ENCODE measurements around the gene CDH23. TPM values are rescaled to one million over a fixed set of nuclear protein-coding genes. Genes with fewer than 3 reads are reported as not detected.

CDH23 gene
- total and polyA plus RNA-seq, 2 of the 8 experiments (the other 6 are each of a cell fraction or from before 2014, with no cell fraction given), result 1.9 to 4.9 TPM

DNA sequence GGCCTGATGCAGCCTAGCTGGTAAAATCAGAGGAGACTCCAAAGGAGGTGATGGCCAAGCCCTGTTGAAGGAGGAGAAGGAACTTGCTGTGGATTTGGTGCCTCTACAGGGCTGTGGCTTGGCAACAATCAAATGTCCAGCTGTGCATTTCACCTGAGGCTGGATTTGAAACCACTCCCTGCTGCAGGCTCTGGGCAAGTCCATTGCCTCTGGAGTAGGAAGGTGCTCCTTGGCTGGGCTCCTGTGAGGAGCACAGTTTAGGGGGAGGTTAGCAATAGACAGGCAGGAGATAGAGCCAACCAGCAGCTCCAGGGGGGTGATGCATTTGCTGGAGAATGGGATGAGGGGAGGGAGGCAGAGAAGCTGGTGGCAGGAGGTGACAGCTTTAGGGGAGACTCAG, 26.5 kb downstream of the CDH23 start:
- Histone ChIP-seq H4K91ac (replicated peaks; ENCODE audit: insufficient read length, low read length) (no peak overlapping the region), H3K14ac (ENCODE audit: insufficient read length) (no peak overlapping the region), H3K4me3 (ENCODE audit: extremely low read depth in 1 of 4, insufficient read depth in 2 of 4, low read depth in 3 of 4, low read length in 4 of 4) (no peak overlapping the region), H3K4me2 (ENCODE audit: insufficient read depth in 1 of 2, low read depth in 2 of 2, low read length in 2 of 2) (no peak overlapping the region), H2AFZ (ENCODE audit: low read length) (no peak overlapping the region), H4K20me1 (replicated peaks in 1 of 2; ENCODE audit: control insufficient read depth in 1 of 2, insufficient read depth in 2 of 2, low read length in 2 of 2) (peaks cover 0 to 3% of the 10 kb centered on the region in 2 experiments), H3K4ac (replicated peaks; ENCODE audit: insufficient read length, low read depth, low read length) (no peak overlapping the region), H3K4me1 (replicated peaks in 1 of 4; ENCODE audit: control insufficient read depth in 3 of 4, insufficient read depth in 4 of 4, low read length in 3 of 4) (peaks cover 0 to 2% (median 2%) of the 10 kb centered on the region in 4 experiments; a peak in 3 of 7 replicates), H2BK5ac (ENCODE audit: low read depth, low read length) (no peak overlapping the region), H3K56ac (replicated peaks; ENCODE audit: insufficient read length, low read depth, low read length) (no peak overlapping the region), H2BK12ac (ENCODE audit: low read depth, low read length) (no peak overlapping the region), H3K79me2 (ENCODE audit: control insufficient read depth in 1 of 2, insufficient read depth in 2 of 2, low read length in 2 of 2) (no peaks in the 10 kb centered on the region), H4K5ac (ENCODE audit: insufficient read length, low read depth, low read length) (no peak overlapping the region), H3K9ac (replicated peaks in 1 of 4; ENCODE audit: extremely low read depth in 1 of 4, low read depth in 3 of 4, low read length in 3 of 4) (no peak overlapping the region), H3K36me3 (ENCODE audit: control insufficient read depth in 2 of 4, insufficient read depth in 4 of 4, low read length in 3 of 4) (no peaks in the 10 kb centered on the region), H3K23me2 (ENCODE audit: low read depth, low read length) (peaks cover 3% of the 10 kb centered on the region; the same call in 1 of the 2 replicates), H3K27me3 (replicated peaks in 1 of 4; ENCODE audit: control insufficient read depth in 3 of 4, extremely low read depth in 1 of 4, insufficient read depth in 3 of 4, low read length in 3 of 4) (peaks cover 0 to 4% (median under 1%) of the 10 kb centered on the region in 4 experiments; a peak in 3 of 7 replicates), H2BK120ac (replicated peaks; ENCODE audit: low read depth, low read length) (no peak overlapping the region), H2BK20ac (ENCODE audit: low read length) (no peak overlapping the region), H3K79me1 (ENCODE audit: low read depth, low read length) (no peaks in the 10 kb centered on the region), H3K27ac (ENCODE audit: low read depth, low read length) (no peak overlapping the region), H3K18ac (ENCODE audit: extremely low read depth, low read length) (no peak overlapping the region), H3K9me3 (ENCODE audit: insufficient read depth in 2 of 2, low read depth in 1 of 2, low read length in 1 of 2) (no peaks in the 10 kb centered on the region), H2BK15ac (ENCODE audit: low read length) (no peak overlapping the region), H2AK5ac (ENCODE audit: low read depth, low read length) (no peak overlapping the region), H3K23ac (ENCODE audit: insufficient read length) (no peak overlapping the region), H4K8ac (ENCODE audit: extremely low read depth, insufficient read depth, low read length) (no peak overlapping the region)
- FAIRE-seq (no peak), DNase-seq (ENCODE audit: low read depth in 1 of 2, low spot score in 2 of 2) (no peak)
- CTCF ChIA-PET (ENCODE audit: partially characterized antibody), result interaction anchor here (0.9 to 1.9 kb wide), 6 partner anchors 9 to 103 kb away, joined by 3 to 7 read pairs (median 4); partner anchors contain the start of gene SLC29A3
- POLR2A ChIA-PET (ENCODE audit: partially characterized antibody), result no interaction called here
- TF ChIP-seq SP1 (IDR thresholded peaks at IDR 0.05; ENCODE audit: low read depth, low read length) (no peak), PHF8 (conservative IDR thresholded peaks at IDR 0.05; ENCODE audit: low read depth, low read length) (no peak), CTBP2 (IDR thresholded peaks at IDR 0.05; ENCODE audit: borderline replicate concordance, insufficient read depth, insufficient read length, low read length) (no peak), SAP30 (IDR thresholded peaks at IDR 0.05; ENCODE audit: insufficient read depth, insufficient replicate concordance, low read length) (no peak), YY1 (IDR thresholded peaks at IDR 0.05; ENCODE audit: low read depth, low read length) (no peak), TEAD4 (IDR thresholded peaks at IDR 0.05; ENCODE audit: low read depth, low read length) (no peak), KDM4A (IDR thresholded peaks at IDR 0.05; ENCODE audit: low read depth, low read length, severe bottlenecking) (no peak), GABPA (IDR thresholded peaks at IDR 0.05; ENCODE audit: borderline replicate concordance, insufficient read depth, low read length) (no peak)
- TF ChIP-seq, protein P1, sequence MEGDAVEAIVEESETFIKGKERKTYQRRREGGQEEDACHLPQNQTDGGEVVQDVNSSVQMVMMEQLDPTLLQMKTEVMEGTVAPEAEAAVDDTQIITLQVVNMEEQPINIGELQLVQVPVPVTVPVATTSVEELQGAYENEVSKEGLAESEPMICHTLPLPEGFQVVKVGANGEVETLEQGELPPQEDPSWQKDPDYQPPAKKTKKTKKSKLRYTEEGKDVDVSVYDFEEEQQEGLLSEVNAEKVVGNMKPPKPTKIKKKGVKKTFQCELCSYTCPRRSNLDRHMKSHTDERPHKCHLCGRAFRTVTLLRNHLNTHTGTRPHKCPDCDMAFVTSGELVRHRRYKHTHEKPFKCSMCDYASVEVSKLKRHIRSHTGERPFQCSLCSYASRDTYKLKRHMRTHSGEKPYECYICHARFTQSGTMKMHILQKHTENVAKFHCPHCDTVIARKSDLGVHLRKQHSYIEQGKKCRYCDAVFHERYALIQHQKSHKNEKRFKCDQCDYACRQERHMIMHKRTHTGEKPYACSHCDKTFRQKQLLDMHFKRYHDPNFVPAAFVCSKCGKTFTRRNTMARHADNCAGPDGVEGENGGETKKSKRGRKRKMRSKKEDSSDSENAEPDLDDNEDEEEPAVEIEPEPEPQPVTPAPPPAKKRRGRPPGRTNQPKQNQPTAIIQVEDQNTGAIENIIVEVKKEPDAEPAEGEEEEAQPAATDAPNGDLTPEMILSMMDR (IDR thresholded peaks at IDR 0.05; ENCODE audit: control extremely low read depth in 1 of 3, insufficient read depth in 1 of 3, low read depth in 1 of 3, low read length in 3 of 3), result no peak
- TF ChIP-seq, protein P2, sequence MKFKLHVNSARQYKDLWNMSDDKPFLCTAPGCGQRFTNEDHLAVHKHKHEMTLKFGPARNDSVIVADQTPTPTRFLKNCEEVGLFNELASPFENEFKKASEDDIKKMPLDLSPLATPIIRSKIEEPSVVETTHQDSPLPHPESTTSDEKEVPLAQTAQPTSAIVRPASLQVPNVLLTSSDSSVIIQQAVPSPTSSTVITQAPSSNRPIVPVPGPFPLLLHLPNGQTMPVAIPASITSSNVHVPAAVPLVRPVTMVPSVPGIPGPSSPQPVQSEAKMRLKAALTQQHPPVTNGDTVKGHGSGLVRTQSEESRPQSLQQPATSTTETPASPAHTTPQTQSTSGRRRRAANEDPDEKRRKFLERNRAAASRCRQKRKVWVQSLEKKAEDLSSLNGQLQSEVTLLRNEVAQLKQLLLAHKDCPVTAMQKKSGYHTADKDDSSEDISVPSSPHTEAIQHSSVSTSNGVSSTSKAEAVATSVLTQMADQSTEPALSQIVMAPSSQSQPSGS (IDR thresholded peaks at IDR 0.05; ENCODE audit: low read length), result no peak
